ENCODE measurements around the gene SNRPA1.
A peak's percentile ranks its signal among the peaks of the same experiment; 100 is the strongest.
"Not testable (repeated sequence)": the region's sequence is repeated elsewhere in the genome, so short reads cannot be mapped to it uniquely, and the experiment has no call there.

Gene SNRPA1

GRCh38 chr15:101294731-101295606, at the start of gene SNRPA1:
TSS of gene SNRPA1 (minus strand) at chr15:101295248. CDS start at chr15:101295178, 70 bp downstream.
- DNase-seq (ENCODE audit: low spot score), result peak; percentile 89

GRCh38 chr15:101342056-101342455, 47.0 kb upstream of the SNRPA1 start:
- DNase-seq (ENCODE audit: low spot score), result no peak

GRCh38 chr15:101338502-101339057, 43.5 kb upstream of the SNRPA1 start:
- DNase-seq (ENCODE audit: low spot score), result no peak

- no peak for DNase-seq (ENCODE audit: low spot score)
Measured at GRCh38 chr15:101337976-101338375, 42.9 kb upstream of the SNRPA1 start.

- DNase-seq (ENCODE audit: low spot score), result not testable (repeated sequence)
Measured at GRCh38 chr15:101333907-101334789, 39.1 kb upstream of the SNRPA1 start.

- no peak for DNase-seq (ENCODE audit: low spot score)
Measured at GRCh38 chr15:101332061-101332467, 37.0 kb upstream of the SNRPA1 start.

- DNase-seq (ENCODE audit: low spot score), result no peak
Measured at GRCh38 chr15:101329867-101330380, 34.9 kb upstream of the SNRPA1 start.

- DNase-seq (ENCODE audit: low spot score), result no peak
Measured at GRCh38 chr15:101329309-101329863, 34.3 kb upstream of the SNRPA1 start.

- DNase-seq (ENCODE audit: low spot score), result no peak
Measured at GRCh38 chr15:101328001-101328400, 33.0 kb upstream of the SNRPA1 start.

- no peak for DNase-seq (ENCODE audit: low spot score)
Measured at GRCh38 chr15:101327147-101327740, 32.2 kb upstream of the SNRPA1 start.

GRCh38 chr15:101326462-101327146, 31.6 kb upstream of the SNRPA1 start:
- no peak for DNase-seq (ENCODE audit: low spot score)

- DNase-seq (ENCODE audit: low spot score), result no peak
Measured at GRCh38 chr15:101326026-101326315, 30.9 kb upstream of the SNRPA1 start.

- no peak for DNase-seq (ENCODE audit: low spot score)
Measured at GRCh38 chr15:101325263-101326025, 30.4 kb upstream of the SNRPA1 start.

- DNase-seq (ENCODE audit: low spot score), result no peak
Measured at GRCh38 chr15:101324524-101325177, 29.6 kb upstream of the SNRPA1 start.

- DNase-seq (ENCODE audit: low spot score), result no peak
Measured at GRCh38 chr15:101323793-101324523, 28.9 kb upstream of the SNRPA1 start.

- no peak for DNase-seq (ENCODE audit: low spot score)
Measured at GRCh38 chr15:101322854-101323477, 27.9 kb upstream of the SNRPA1 start.

- DNase-seq (ENCODE audit: low spot score), result no peak
Measured at GRCh38 chr15:101322016-101322695, 27.1 kb upstream of the SNRPA1 start.

GRCh38 chr15:101320501-101321052, 25.5 kb upstream of the SNRPA1 start:
- DNase-seq (ENCODE audit: low spot score), result no peak

All from globus pallidus (tissue), 1 donor.